ENCODE data around the gene CRHR2.

Gene CRHR2

DNA sequence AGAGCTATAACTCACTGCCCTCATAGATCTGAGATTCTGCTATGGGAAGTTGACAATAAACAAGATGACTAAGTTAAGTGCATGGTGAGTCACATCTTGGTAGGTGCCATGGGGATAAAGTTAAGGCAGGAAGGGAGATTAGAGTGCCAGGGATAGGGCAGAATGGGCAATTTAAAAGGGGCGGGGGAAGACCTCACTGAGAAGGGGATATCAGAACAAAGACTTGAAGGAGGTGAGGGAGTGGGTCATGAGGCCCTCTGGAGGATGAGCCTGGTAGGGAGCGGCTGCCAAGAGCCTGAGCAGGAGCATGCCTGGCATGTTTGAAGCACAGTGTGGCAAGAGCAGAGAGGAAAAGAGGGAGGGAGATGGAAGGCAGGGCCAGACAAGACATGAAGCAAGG is 34.9 kb upstream of the CRHR2 start:
- TF ChIP-seq, protein P1, sequence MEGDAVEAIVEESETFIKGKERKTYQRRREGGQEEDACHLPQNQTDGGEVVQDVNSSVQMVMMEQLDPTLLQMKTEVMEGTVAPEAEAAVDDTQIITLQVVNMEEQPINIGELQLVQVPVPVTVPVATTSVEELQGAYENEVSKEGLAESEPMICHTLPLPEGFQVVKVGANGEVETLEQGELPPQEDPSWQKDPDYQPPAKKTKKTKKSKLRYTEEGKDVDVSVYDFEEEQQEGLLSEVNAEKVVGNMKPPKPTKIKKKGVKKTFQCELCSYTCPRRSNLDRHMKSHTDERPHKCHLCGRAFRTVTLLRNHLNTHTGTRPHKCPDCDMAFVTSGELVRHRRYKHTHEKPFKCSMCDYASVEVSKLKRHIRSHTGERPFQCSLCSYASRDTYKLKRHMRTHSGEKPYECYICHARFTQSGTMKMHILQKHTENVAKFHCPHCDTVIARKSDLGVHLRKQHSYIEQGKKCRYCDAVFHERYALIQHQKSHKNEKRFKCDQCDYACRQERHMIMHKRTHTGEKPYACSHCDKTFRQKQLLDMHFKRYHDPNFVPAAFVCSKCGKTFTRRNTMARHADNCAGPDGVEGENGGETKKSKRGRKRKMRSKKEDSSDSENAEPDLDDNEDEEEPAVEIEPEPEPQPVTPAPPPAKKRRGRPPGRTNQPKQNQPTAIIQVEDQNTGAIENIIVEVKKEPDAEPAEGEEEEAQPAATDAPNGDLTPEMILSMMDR (IDR thresholded peaks at IDR 0.05; ENCODE audit: low read depth, low read length, missing control alignments), result no peak
- no peak for DNase-seq (ENCODE audit: low read depth)
- no peak overlapping the region for H3K4me3 ChIP-seq (ENCODE audit: low read depth, low read length)

DNA sequence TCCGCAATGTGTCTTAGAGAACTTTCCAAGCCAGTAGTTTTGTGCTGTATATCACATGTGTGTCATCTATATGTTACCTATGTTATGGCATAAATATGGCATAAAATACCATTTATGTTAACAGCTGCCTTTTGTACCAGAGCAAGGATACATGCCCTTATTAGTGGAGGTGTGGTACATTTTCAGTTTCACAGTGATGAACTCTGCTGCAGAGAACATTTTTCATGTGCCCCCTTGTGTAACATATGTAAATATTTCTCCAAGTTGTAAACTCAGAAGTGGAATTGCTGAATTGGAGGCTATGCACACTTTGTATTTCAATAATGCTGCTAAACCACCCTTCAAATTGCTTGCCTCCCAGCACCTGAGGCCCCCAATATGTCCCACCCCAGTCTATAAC is 31.9 kb upstream of the CRHR2 start:
- TF ChIP-seq, protein P1 (IDR thresholded peaks at IDR 0.05; ENCODE audit: low read depth, low read length, missing control alignments), result no peak
- H3K4me3 ChIP-seq (ENCODE audit: low read depth, low read length), result no peak overlapping the region

DNA sequence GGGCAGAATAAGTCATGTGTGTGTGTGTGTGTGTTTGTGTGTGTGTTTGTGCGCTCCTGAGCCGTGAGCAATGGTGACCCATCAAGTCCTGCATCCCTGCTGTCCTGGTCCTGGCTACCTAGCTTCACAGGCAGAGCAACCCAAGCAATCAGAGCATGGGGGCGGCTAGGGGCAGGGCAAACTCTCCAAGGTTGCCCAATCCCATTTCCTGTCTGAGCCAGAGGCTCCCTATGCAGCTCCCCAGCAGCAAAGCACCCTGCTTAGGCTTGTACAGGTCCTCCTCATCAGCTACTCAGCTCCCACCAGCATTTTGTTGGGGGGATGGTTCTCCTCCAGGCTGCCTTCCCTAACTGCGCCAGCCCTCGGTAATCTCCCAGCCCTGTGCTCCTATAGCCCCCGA is 31.1 kb upstream of the CRHR2 start:
- TF ChIP-seq, protein P1 (IDR thresholded peaks at IDR 0.05; ENCODE audit: low read depth, low read length, missing control alignments), result no peak
- H3K4me3 ChIP-seq (ENCODE audit: low read depth, low read length), result no peak overlapping the region
- no peak for DNase-seq (ENCODE audit: low read depth)

More for the DNA sequence above, 31.9 kb upstream of the CRHR2 start:
- DNase-seq (ENCODE audit: low read depth), result no peak

DNA sequence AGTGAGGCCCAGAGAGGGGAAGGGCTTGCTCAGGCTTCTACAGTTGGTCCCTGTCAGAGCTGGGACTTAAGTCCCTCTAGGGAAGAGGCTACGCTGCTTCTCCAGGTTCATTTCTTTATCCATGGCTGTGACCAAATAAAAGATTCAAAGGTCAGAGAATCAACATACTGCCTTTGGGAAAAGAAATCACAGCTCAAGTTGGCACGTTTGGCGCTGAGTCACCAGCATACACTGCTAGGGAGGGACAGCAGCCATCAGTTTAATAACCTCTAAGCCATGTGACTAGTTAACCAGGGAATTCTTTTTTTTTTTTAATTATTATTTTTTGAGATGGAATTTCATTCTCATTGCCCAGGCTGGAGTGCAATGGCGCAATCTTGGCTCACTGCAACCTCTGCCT is 28.4 kb upstream of the CRHR2 start:
- TF ChIP-seq, protein P1 (IDR thresholded peaks at IDR 0.05; ENCODE audit: low read depth, low read length, missing control alignments), result no peak
- no peak overlapping the region for H3K4me3 ChIP-seq (ENCODE audit: low read depth, low read length)
- DNase-seq (ENCODE audit: low read depth), result no peak

DNA sequence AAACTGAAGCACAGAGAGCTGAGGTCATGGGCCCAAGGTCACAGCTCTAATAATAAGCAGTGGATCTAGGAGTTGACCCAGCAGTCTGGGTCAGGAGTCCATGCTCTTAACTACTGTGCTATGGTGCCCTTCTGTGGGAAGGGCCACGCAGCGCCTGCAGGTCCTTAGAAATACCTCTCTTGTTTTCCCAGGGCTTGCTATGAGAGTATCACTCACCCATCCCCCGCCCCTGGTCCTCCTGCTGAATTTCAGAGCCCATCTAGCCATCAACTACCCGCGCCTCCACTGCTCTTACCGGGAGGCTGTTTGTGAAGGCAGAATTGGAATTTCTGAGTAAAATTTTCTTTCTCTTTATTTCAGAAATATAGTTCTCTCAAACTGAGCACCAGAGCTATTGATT is 27.3 kb upstream of the CRHR2 start:
- no peak for DNase-seq (ENCODE audit: low read depth)
- H3K4me3 ChIP-seq (ENCODE audit: low read depth, low read length), result no peak overlapping the region
- TF ChIP-seq, protein P1 (IDR thresholded peaks at IDR 0.05; ENCODE audit: low read depth, low read length, missing control alignments), result no peak

DNA sequence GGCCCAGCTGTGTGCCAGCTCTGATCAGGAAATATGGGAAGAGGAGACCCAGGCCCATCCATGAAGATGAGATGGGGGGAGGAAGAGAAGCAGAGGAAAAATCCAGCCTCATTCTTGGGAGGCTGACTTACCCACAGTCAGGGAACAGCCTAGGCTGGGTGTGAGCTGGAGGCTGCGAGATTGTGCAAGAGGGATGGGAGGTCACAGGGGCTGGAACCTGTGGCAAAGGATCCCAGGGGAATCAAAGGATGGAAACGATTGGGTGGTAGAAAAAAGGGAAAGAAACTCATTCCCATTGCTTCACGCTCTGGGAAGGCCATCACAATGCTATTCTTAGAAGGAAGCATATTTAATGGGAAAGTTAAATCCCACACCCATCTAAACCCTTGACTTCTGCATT is 26.7 kb upstream of the CRHR2 start:
- TF ChIP-seq, protein P1 (IDR thresholded peaks at IDR 0.05; ENCODE audit: low read depth, low read length, missing control alignments), result no peak
- H3K4me3 ChIP-seq (ENCODE audit: low read depth, low read length), result no peak overlapping the region
- no peak for DNase-seq (ENCODE audit: low read depth)

DNA sequence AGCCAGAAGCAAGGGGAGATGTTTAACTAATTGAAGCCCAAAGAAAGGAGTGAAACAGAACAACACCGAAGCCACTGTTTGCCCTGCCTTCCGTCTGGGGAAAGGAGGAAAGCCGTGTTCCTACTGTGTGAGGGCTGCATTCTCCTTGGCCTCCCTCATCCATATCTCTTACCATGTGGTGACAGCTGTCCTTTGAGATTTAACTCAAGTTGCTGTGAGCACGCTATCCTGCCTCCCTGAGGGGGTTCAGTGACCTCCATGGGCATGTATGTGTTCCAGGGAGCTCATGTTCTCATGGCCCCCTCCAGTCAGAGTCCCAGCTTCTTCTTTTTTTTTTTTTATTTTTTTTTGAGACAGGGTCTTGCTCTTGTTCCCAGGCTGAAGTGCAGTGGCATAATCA is 26.2 kb upstream of the CRHR2 start:
- no peak for DNase-seq (ENCODE audit: low read depth)
- TF ChIP-seq, protein P1 (IDR thresholded peaks at IDR 0.05; ENCODE audit: low read depth, low read length, missing control alignments), result no peak

More for the DNA sequence above, 26.2 kb upstream of the CRHR2 start:
- H3K4me3 ChIP-seq (ENCODE audit: low read depth, low read length), result no peak overlapping the region
